ENCODE data around the gene PCCA.
"Not testable (repeated sequence)": the region's sequence is repeated elsewhere in the genome, so short reads cannot be mapped to it uniquely, and the experiment has no call there.

PCCA gene

DNA sequence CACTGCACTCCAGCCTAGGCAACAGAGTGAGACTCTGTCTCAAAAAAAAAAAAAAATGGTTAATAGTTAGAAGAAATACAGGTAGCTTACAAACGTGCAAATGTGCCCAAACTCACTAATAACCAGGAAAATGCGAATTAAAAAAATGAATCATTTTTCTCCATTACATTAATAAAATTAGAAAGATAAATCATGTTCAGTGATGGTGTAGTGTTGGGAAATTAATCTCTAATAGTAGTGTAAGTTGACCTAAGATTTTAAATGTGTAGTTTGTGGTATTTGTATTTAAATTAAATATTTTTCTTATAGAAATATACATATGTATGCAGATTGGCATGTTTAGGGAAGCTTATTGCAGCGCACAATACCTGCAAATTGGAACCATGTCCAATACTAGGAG, 57.6 kb downstream of the PCCA start:
- DNase-seq: no peak

DNA sequence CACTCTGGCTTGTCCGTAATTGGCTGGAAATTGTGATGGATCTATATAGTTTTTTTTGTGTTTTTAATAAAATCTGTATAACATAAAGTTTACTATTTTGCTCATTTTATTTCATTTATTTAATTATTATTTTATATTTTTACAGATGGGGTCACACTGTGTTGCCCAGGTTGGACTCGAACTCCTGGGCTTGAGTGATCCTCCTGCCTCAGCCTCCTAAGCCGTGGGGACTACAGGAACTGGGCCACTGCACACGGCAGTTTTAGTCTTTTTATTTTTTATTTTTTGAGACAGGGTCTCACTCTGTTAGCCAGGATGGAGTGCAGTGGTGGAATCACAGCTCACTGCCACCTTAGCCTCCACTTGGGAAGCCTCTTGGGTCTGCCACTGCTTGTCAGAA, 58.9 kb downstream of the PCCA start:
- DNase-seq: no peak

DNA sequence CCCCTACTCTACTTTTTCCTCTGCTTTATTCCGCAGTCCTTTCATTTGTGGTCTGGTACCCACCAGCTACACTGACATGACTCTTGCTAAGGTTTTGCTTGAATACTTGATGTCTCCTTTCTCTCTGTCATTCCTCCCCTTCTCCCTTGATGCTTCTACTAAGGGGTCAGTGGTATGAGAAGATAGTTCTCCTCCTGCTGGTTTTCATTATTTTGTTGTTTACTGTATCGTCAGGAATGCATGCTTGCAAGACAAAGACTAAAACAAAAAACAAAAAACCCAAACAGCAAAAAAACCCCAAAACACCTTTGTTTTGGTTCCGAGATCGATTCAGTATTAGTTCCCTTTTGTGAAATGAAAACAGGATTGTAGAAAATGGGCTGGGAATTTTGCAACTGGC, 59.5 kb downstream of the PCCA start:
- no peak for DNase-seq

DNA sequence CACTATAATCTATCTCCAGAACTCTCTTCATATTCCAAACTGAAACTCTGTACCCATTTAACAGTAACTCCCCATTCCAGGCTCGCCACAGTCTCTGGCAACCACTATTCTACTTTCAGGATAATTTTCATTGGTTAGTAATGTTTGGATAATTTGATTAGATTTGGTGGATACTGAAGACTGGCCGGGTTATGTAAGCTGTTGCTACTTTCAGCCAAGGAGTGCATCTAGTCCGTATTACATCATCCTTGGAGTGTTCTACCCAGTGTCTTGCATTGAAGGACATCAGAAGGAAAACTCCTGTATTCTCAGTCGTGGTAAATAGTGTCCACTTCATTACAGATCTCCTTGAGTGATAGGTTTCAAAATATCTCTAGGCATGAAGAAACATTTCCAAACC, 60.5 kb downstream of the PCCA start:
- no peak for DNase-seq

DNA sequence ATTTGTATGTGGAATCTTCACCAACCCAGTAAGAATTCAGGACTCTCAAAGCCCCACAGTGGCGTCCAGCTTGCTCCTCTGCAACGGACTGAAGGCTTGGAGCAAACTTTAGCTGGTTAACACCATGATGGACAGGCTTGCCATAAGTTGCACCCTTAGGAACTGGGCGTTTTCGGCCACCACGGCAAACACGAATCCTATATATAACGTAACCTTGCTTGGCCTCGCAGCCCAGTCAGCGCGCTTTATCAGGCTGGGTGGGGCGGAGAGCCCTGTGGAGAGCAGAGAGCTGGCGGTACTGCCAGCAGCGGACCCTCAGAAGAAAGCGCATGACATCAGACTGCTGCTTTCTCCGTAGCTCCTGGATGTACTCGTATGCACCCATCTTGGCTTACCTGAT, 61.8 kb downstream of the PCCA start:
- not testable (repeated sequence) for DNase-seq

DNA sequence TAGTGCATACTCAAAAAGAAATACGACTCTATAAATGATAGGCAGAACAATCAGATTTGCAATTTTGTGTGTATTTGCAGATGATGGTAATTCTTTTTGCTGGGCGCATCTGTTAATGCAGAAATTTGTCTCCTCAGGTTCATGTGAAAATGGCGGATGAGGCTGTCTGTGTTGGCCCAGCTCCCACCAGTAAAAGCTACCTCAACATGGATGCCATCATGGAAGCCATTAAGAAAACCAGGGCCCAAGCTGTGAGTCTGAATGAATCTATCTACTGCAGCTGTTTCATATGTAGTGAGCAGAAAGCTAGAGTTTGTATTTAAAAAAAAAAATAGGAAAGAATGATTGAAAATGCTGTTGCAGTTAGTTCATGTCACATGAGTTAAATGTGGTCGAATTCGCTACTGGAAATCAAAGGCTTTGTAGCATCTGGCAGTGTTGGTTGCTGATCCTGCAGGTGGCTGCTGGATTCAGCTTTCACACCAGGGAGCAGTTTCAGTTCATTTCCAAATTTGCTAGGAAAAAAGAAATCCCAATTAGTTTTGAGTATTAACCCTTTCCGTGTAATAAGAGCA, 66.0 kb downstream of the PCCA start:
- DNase-seq: no peak

DNA sequence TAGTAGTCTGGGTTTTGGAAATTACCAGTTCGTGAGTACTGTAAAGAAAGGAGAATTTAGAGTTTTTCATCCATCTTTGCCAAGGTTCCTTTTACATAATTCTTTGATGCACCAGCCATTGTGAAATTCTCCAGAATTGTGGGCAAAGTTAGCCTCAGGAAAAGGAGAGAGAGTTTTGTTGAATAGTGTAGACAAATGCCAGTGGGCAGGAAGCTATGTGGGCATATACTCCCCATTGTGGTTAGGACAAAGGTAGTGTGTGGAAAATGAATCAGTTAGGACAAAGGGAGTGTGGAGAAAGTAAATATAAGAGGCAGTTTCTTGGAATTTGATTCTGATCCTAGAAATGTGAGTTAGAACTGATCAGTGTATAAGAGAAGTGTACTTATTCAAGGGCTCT, 67.9 kb downstream of the PCCA start:
- no peak for DNase-seq

DNA sequence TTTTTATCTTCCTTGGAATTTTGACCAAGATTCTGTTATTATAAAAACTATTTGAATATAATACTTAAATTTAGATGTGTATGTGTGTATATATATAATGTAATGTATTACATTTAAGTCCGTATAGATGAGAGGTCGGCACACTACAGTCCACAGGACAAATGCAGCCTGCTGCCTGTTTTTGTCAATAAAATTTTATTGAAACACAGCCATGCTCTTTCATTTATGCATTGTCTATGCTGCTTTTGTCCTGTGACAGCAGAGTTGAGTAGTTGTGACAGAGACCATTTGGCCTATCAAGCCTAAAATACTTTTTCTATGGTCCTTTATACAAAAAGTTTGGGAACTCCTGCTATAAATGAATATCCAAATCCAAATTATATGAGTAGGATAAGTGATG, 69.7 kb downstream of the PCCA start:
- DNase-seq: no peak

DNA sequence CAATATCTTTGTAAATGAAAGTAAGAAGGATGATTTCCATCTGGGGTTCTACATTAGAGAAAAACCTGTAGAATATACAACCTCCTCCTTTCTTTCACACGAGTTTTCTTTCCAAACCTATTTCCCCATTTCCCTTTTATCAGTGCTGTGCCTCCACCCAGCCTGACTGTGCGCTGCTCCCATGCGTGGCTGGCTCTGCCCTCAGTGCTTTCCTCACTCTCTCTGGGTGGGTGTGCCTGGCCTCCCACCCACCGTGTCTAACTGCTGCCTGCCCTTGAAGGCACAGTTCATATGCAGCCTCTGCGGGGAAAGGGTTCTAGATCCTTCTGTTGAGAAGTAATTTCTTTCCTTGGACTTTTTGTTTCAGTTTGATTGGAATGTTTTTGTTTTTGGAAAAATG, 70.7 kb downstream of the PCCA start:
- DNase-seq: no peak

DNA sequence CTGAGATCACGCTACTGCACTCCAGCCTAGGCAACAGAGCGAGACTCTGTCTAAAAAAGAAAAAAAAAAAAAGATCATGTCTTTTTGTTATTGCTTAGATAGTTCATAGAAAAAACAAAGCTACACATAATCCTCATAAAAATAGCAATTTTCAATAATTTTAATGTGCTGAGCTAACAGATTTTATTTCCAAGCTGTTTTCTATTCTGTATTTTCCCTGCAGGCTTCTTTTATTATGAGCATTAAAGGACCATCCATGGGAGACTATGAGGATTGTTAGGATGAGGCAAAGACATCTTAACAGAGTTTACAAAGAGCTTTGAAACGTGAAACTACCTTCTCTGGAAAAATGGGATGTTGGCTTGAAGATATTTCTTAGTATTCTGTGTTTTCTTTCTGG, 71.6 kb downstream of the PCCA start:
- DNase-seq: no peak

DNA sequence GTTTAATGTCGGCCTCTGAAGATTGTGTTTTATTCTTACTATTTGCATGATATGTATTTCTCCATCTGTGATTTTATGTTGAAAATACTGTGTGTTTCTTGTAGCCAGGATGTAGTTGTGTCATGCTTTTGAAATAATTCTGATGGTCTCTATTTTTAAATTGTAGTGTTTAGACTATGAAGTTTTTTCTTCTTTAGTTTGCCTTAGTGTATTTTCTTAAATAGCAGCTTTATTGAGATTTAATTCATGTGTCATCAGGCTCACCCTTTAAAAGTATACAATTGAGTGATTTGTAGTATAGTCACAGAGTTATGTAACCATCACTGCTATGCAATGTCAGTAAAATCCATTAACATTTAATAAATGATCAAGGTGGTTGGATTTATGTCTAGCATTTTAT, 74.5 kb downstream of the PCCA start:
- no peak for DNase-seq

DNA sequence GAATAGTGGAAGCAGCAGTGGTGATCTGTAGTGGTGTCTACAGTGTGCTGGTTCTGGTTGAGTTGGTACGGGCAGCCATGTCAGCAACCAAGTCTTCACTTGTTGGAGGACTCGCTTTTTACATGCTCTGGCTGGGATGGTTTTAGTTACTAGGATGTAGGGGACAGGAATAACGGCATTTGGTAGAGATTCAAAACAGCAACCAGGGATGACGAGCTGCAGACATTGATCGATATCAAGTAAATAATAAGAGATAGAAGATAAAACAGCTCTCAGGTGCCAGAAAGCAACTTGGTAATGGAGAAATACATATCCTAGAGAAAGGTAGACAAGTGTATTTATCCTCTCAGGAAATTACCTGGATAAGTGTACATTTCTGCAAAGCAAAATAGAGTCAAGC, 84.3 kb downstream of the PCCA start:
- DNase-seq: no peak

DNA sequence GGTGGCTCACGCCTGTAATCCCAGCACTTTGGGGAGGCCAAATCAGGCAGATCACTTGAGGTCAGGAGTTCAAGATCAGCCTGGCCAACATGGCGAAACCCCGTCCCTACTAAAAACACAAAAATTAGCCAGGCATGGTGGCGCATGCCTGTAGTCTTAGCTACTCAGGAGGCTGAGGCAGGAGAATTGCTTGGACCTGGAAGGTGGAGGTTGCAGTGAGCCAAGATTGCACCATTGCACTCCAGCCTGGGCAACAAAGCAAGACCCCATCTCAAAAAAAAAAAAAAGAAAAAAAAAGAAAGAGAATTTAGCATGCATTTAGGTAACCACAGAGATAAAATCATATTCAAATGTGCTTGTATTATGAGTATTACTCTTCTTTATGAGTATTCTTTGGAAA, 85.6 kb downstream of the PCCA start:
- DNase-seq: not testable (repeated sequence)

DNA sequence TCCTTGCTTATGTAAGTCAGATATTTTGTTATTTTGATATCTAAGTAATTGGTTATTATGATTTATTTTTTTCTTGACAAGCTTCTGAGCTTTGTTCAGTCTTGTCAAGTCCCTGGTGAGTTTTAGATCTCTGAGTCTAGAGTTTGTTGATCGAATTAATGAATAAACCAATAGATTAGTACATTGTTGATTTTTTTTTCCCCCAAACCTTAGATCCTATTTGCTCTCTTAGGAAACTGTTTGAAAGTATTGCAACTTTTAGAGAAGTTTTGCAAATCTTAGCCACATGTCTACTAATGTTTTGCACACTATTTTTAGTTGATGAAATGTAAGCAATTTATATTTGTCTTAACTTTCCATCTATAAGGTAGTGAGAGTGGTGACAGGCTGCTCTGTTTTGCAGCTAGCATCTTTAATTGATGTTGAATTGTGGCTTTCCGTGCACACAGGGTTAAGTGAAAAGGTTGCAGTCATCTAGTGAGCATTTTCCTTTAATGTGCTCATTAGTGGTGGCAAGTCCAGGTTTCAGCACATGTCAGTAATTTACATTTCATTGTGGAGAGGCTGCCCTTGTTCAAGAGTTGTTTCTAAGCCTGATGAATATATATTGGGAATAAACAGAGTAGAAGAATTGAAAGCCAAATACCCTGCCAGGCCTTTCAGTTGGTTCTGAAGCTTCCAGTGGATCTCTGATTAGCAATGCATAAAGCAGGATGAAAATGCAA, 86.3 kb downstream of the PCCA start:
- no peak for DNase-seq

DNA sequence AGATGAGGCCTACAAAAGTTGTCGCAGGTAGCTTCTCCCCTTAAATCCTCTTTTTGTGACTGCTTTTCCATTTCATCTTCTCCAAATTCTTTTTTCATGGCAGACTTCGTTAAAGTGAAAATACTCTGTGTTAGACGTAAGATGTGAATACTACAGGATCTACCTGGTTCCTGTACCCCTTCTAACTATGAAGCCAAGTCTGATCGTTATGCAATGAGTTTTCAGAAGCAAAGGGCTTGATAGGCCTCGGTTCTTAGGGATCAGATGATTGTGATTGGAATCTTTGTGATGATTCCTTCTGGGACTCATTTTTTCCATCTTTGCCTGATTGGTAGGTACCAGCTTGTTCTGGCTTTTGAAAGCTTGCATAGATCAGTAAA, 86.9 kb downstream of the PCCA start:
- DNase-seq: no peak

DNA sequence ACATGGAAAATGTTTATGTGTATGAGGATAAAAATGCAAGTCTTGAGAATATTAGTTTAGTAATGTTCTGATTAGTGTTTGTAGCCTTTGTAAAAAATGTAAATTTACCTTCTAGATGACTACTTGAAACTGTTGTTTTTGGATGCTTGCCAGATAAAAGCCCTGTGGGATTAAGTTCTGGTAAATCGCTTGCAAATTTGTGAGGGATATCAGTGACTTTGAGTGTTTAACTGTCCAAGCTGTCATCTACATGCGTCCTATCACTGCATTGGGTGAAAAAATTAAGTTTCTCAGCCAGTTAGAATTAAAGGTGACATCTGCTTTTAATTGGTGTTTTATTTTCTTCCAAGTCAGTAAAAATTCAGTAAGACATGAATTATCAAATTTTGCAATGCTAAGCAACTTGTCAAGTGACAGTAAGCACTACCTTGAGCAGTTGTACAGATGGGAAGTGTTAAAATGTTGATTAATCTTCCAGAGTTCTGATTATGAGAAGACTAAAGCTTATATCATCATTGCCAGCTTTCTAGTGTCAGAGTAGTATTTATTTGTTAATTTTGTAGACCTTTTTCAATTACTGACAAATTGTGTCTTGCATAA, 88.0 kb downstream of the PCCA start:
- peak; percentile 23 for DNase-seq

DNA sequence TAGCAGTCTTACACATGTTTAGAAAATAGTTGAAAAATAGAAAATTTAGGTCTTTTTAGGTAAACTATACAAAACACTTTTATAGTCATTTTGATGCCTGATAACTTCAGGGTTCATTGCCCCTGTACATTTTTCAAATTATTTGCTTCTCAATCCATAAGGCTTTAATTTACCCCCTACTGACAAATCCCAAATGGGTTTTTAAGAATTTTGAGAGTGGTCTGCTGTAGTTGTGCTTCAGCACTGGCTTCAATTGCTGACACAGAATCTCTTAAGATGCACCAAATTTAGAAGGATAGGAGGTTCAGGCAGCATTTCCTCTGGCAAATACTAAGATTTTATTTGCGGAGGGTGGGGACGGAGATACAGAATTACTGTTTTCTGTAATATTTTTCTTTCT, 89.4 kb downstream of the PCCA start:
- no peak for DNase-seq

DNA sequence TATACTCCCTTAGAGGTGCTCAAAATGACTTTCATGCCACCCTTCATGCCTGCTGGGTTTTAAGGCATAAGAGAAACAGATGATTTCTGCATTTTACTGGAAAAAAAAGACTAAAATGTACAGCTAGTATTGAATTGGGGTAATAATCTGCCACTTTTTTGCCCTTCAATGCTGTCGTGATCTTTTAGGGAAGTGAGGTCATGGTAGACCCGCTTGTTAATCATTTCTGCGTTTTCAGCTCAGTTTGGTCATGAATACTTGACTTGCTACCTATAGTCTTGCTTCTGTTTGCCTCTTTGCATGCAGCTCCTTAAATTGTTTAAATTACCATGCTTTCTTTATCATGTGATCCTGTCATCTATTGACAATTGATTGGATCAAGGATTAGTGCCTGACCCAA, 90.4 kb downstream of the PCCA start:
- no peak for DNase-seq

DNA sequence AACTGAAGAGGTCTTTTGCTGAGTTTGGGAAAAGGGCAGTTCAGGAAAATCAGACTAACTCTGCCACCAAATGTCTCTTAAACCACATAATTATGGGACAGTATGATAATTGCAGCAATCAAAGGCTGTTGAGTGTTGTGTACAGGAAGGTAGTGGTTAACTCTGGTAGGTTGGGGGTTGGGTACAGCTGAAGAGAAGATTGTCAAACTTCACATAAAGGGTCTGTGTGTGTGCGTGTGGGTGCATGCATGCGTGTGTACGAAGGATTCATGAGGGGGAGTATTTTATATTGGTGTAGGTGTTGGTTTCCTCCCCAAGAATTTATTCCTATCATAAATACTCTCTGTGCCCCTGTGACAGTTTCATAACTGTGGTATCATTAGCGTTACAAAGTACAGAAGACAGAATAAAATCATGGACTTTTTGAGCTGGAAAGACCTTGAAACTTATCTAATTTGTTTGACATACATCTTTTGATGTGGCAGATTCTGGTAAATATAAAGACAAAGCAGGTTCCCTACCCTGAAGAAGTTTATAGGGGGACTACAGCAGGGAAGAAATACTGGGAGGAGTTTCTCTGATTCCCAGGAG, 94.1 kb downstream of the PCCA start:
- no peak for DNase-seq

DNA sequence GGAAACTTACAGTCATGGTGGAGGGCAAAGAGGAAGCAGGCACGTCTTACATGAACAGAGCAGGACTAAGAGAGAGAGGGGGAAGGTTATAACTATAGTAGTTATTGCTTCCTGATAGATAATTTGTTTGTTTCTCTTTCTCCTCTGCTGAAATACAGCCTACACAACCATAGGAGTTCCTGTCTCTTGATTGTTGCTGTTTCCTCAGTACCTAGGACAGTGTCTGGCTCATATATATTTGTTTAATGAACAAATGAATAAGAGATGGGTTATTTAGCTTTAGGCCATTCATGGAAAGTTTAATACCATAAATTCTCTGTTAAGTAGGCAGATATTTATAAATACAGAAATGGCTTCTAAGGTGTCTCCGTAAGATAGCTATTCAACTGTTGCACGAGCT, 95.2 kb downstream of the PCCA start:
- DNase-seq: no peak

DNA sequence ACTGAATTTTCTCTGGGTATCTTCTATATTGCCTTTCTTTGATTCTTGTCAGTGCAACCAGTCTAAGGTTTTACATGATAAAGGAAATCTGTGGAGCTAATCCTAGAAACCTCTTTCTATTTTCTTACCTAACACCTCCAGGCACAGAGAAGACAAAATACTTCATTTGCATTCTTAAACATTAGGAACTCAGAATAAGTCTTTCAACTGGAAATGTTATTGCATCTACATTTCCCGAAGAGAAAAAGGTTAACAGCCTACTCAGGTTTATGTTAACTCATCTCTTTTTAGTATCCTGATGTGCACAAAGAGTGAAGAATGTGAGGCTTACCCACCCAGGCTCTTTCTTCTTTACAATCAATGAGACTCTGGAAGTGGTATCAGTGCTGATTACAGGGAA, 106.7 kb downstream of the PCCA start:
- no peak for DNase-seq

DNA sequence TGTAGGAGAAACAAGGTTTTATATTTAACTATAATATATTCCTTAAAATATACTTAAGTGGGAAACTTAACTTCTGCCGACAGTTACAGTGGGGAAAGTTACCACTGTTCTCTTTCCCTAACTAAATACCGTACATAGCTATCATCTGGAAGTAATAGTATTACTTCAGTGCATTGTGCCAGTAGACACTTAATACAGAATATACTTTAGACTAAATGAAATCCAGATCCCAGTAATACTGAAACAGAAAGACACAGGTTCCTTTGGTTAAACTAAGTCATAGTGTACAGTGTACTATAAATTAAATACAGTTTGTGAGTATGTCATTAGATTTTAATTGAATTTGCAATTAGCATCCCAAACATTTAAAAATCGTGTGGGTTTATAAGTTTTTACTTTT, 107.5 kb downstream of the PCCA start:
- no peak for DNase-seq

DNA sequence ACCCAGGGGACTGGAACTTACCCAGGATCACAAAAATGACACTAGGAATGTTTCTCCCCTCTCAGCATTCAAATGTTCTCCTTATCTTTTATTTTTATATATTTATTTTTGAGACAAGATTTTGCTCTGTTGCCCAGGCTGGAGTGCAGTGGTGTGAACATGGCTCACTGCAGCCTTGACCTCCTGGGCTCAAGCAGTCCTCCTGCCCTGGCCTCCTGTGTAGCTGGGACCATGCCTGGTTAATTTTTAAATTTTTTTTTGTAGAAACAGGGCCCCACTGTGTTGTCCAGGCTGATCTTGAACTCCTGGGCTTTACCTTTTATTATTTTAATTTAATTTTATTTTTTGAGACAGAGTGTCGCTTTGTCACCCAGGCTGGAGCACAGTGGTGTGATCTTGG, 108.2 kb downstream of the PCCA start:
- no peak for DNase-seq

DNA sequence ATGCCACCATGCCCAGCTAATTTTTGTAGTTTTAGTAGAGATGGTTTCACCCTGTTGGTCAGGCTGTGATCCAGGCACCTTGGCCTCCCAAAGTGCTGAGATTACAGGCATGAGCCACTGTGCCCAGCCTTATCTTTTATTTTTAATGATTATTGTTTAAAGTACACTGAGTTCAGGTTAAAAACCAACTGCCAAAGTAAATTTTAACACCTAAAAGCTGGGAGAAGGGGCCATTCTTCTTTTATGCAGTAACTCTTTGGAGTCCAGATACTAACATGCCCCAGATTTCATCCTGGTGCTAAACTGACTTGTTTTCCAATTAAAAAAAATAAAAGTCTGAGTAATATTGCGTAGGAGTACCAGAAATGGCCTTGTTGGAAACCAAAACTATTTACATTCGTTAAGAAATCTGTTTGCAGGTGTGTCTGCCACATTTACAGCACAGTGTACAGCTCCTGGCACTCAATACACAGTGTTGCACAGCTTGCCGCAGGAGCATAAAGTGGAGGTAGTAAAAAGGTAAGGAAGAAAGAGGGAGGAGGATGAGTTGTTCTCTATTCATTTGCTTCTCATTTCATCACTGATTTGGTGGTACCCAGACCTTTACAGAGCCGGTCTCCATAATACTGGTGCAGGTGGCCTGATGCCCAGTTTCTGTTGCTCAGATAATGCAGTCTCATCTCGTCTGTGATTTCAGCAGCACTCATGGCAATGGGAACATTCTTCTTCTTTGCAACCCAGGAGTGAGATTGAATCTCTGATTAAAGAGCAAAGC, 108.9 kb downstream of the PCCA start:
- DNase-seq: no peak

Data from DMS153 (cell line).